ENCODE measurements around the gene RRP1B.

RRP1B gene

DNA sequence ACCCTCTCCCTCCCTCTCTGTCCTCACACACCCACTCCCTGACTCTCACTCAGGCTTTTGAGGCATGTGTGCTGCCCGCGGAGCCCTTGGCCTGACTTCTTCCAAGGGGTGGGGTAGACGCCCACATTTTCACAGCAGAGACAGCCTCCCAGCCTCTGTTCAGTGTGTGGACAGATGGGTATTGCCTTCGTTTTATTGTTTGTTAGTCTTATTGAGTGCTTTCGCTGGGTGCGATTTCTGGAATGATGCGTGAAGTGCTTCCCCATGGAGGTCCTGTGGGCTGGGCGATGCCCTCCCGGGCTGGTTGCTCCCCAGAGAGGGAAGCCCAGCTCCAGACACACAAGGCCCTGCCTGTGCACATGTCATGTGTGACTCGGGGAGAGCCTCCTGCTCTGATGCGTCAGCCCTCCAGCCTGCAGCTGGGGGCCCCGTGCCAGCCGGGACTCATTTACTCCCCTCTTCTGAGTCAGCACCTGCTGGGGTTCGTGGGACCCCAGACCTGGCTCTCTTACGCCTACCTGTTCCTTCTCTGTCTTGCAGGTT, 74.2 kb downstream of the RRP1B start:
- no peak overlapping the region for H3K4me3 ChIP-seq (ENCODE audit: low read depth, low read length)
- TF ChIP-seq, protein P1, sequence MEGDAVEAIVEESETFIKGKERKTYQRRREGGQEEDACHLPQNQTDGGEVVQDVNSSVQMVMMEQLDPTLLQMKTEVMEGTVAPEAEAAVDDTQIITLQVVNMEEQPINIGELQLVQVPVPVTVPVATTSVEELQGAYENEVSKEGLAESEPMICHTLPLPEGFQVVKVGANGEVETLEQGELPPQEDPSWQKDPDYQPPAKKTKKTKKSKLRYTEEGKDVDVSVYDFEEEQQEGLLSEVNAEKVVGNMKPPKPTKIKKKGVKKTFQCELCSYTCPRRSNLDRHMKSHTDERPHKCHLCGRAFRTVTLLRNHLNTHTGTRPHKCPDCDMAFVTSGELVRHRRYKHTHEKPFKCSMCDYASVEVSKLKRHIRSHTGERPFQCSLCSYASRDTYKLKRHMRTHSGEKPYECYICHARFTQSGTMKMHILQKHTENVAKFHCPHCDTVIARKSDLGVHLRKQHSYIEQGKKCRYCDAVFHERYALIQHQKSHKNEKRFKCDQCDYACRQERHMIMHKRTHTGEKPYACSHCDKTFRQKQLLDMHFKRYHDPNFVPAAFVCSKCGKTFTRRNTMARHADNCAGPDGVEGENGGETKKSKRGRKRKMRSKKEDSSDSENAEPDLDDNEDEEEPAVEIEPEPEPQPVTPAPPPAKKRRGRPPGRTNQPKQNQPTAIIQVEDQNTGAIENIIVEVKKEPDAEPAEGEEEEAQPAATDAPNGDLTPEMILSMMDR (IDR thresholded peaks at IDR 0.05; ENCODE audit: low read depth, low read length, missing control alignments), result no peak
- DNase-seq (ENCODE audit: low read depth), result no peak

DNA sequence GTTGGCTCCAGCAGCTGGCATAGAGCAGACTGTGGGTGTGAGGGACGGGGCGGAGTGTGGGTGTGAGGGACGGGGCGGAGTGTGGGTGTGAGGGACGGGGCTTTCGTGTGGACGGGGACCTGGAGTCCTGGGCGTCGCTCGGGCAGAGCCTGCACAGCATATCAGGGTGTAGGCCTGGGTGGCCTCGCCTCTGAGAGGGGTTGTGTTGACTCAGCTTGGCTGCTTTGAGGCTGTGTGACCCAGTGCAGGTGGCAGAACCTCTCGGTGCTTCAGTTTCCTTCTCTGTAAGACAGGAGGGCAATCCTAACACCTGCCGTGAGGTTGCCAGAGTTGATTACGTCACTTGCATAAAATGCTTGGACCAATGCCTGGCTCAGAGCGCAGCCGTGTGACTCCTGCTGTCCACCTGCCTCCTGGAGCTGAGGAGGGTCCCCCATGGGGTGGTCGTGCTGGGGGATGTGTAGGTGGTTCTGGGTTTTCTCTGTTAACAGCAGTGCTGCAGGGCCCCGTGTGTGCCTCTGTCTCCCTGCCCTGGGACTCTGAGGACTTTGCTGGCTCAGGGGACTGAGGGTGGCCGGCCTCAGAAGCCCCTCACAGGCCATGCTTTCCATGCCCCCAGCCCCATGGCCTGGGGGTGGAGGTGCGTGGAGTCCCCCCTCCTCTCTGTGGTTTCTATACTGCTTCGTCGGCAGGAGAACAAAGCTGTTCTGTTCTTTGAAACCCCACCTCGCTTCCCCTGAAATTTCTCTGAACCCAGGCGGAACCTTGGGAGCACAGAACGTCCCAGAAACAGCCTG, 75.0 kb downstream of the RRP1B start:
- H3K4me3 ChIP-seq (ENCODE audit: low read depth, low read length), result no peak overlapping the region
- TF ChIP-seq, protein P1 (IDR thresholded peaks at IDR 0.05; ENCODE audit: low read depth, low read length, missing control alignments), result no peak
- no peak for DNase-seq (ENCODE audit: low read depth)

DNA sequence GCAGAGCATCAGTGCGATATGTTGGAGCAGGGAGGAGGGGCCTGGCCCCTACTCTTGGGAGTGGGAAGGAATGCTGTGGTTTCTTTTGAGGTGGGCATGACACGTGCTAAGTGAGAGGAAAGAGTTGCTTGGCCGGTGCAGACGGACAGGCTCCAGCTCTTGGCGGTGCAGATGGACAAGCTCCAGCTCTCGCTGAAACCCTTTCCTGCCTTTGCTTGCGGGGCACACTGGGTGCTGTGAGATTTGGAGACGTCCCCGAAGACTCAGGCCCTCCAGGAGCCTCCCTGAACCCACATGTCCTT, 75.5 kb downstream of the RRP1B start:
- TF ChIP-seq, protein P1 (IDR thresholded peaks at IDR 0.05; ENCODE audit: low read depth, low read length, missing control alignments), result no peak

DNA sequence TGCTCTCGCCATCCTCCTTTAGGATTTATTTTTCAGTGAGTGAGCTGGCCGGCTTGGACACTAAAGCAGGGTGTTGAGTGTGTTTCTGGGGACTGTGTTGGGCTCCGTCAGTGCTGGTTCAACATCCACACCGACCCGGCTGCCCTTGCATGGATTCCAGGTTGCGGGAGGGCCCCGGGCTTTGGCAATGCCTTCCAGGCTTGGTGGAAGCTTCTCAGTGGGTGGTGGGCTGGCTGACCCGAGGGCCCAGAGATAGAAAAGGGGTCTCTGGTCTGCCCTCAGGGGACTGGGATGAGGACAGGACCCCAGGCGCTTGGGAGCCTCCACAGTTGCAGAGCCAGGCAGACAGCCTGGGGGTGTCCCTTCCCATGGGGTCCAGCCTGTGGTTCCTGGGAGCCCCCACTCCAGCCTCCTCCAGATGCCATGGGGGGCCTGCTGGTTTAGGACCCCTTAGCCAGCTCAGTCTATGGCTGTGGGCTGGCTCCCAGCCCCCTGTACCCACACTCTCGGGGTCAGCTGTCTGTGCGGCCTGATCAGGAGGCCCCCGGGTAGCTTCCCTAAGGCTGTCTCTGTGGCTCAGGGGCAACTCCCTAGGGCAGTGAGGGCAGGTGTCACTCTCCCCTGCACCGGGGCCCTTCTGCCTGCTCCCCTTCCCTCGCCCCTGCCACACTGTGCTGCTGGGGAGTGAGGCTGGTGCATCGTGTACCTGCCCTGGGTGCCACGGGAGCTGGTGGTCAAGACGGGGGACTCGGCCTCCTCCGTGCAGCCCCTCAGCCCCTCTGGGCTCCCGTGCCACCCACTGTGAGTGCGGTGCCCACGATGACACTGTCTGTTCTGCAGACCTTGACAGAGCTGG, 76.1 kb downstream of the RRP1B start:
- no peak for DNase-seq (ENCODE audit: low read depth)
- no peak overlapping the region for H3K4me3 ChIP-seq (ENCODE audit: low read depth, low read length)
- TF ChIP-seq, protein P1 (IDR thresholded peaks at IDR 0.05; ENCODE audit: low read depth, low read length, missing control alignments), result no peak

More for the DNA sequence above, 75.5 kb downstream of the RRP1B start:
- no peak overlapping the region for H3K4me3 ChIP-seq (ENCODE audit: low read depth, low read length)
- no peak for DNase-seq (ENCODE audit: low read depth)

DNA sequence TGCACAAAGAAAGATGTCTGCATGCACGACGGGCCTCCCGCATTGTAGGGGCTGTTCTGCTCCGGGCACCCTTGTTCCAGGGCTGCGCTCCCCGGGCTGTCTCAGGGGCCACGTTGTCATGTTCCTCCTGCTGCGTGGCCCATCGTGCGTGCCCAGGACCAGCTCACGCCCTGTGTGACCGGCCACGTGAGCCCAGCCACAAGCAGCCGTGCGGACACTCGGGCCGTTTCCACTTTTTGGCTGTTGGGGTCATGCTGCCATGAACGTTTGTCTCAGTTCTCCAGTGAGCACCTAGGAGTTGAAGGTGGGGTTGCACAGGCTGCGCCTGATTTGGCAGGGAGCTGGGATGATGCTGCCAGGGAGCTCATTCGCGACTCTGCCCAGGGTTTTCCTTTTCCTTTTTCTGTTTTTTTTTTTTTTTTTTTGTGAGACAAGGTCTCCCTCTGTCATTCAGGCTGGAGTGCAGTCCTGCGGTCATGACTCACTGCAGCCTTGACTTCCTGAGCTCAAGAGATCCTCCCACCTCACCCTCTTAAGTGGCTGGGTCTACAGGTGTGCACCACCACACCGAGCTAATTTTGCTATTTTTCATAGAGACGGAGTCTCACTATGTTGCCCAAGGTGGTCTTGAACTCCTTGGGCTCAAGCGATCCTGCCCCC, 77.0 kb downstream of the RRP1B start:
- no peak for DNase-seq (ENCODE audit: low read depth)
- no peak overlapping the region for H3K4me3 ChIP-seq (ENCODE audit: low read depth, low read length)
- TF ChIP-seq, protein P1 (IDR thresholded peaks at IDR 0.05; ENCODE audit: low read depth, low read length, missing control alignments), result no peak

DNA sequence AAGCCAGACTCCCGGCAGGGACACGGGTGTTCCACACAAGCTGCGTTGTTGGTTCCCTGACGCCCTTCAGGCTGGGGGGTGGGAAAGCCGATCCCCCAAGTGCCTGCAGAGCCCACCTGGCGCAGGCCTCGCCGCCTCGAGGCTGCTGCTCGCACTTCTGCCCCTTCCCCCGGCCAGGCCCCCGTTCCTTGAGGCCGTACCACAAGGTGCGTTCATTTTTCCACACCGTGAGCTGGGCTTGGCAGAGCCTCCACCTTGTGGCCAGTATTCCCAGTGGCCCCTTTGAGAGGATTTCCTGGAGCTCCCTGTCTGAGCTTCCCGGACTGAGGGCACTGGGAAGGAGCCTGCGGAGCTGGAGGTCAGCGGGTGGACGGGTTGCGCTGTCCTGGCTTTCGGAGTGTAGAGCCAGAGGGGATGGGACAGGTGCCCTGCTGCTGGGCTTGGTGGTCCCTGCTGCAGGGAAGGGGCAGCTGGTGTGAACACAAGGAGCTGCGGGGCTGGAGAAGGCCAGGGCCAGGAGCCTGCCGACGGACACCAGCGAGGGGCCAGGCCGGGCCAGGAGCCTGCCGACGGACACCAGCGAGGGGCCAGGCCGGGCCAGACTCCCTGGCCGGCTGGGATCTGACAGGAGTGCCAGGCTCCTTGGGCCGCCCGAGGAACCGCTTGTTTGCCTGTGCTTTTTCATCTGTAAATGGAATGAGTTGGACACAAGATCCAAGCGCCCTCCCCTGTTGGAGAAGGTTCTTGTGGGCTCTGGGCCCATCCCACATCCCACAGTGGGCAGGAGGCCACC, 78.0 kb downstream of the RRP1B start:
- no peak for DNase-seq (ENCODE audit: low read depth)
- TF ChIP-seq, protein P1 (IDR thresholded peaks at IDR 0.05; ENCODE audit: low read depth, low read length, missing control alignments), result no peak
- H3K4me3 ChIP-seq (ENCODE audit: low read depth, low read length), result no peak overlapping the region

All from GM12864 (cell line).